ES-I3 (cell line): ENCODE data around the gene ARHGAP24.

ENCODE experiments used
- H3K36me3 ChIP-seq: 2 replicates; pipeline ENCODE4 v1.6.1; 2013; ENCODE audit warnings: mild to moderate bottlenecking, low read length, control low read depth, moderate library complexity; ENCODE audit not compliant: insufficient read depth
- H3K4me1 ChIP-seq: 2 replicates; pipeline ENCODE4 v1.6.1; 2013; ENCODE audit warnings: mild to moderate bottlenecking, control low read depth, low read length; ENCODE audit not compliant: insufficient read depth
- H3K9ac ChIP-seq: 2 replicates; pipeline ENCODE4 v1.6.1; 2013; ENCODE audit warnings: low read depth, mild to moderate bottlenecking, low read length, moderate library complexity
- H3K9me3 ChIP-seq: 2 replicates; pipeline ENCODE4 v1.6.1; 2013; ENCODE audit warnings: mild to moderate bottlenecking, low read length, moderate library complexity; ENCODE audit not compliant: control insufficient read depth, insufficient read depth

The ARHGAP24 gene

GRCh38 chr4:85603437-85604336 is 128.7 kb downstream of the ARHGAP24 start:
- no peaks in the 10 kb centered on the region for H3K4me1 ChIP-seq
- no peaks in the 10 kb centered on the region for H3K36me3 ChIP-seq
- H3K9ac ChIP-seq: no peak overlapping the region
- H3K9me3 ChIP-seq: no peaks in the 10 kb centered on the region

GRCh38 chr4:85606505-85606904 is 131.6 kb downstream of the ARHGAP24 start:
- no peak overlapping the region for H3K9ac ChIP-seq
- no peaks in the 10 kb centered on the region for H3K36me3 ChIP-seq
- H3K4me1 ChIP-seq: no peaks in the 10 kb centered on the region
- no peaks in the 10 kb centered on the region for H3K9me3 ChIP-seq

GRCh38 chr4:85607624-85608023 is 132.7 kb downstream of the ARHGAP24 start:
- H3K4me1 ChIP-seq: no peaks in the 10 kb centered on the region
- H3K9ac ChIP-seq: no peak overlapping the region
- no peaks in the 10 kb centered on the region for H3K9me3 ChIP-seq
- H3K36me3 ChIP-seq: no peaks in the 10 kb centered on the region

DNA sequence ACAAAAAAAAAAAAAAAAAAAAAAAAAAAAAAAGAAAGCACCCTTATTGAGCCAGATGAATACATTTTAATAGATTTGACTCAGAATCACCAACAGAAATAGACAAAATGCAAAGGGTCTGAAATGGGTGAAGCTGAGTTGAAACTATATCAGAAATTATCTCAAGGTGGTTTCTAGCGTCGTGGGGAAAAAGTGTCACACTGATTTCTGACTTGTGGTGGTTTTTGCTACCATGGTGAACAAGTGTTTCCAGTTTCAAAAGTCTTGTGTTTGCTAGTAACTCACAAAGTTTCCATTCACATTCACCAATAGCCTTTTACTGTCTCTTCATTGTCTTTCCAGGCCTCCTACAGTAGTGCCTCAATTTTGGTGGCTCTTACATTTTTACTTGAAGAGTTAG is 135.5 kb downstream of the ARHGAP24 start:
- no peaks in the 10 kb centered on the region for H3K36me3 ChIP-seq
- H3K9me3 ChIP-seq: no peaks in the 10 kb centered on the region
- no peaks in the 10 kb centered on the region for H3K4me1 ChIP-seq
- H3K9ac ChIP-seq: no peak overlapping the region

DNA sequence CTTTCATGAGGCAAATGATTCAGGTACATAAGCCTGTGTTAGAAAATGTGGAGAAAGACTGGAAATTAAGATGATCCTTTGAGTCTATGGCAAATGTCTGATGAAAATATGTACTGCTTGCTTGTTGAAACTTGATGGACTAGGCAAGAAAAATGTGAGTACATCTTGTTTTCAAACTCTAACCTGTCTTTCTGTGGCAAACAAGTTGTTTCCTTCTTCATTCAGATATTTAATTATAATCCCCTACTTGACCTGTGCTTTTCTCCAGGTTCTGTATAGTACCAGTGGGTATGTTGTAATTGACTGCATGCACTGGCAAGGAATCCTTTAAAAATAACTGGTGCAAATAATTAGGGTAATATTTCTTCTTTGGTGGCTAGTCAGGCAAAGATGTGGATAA is 136.7 kb downstream of the ARHGAP24 start:
- no peak overlapping the region for H3K9ac ChIP-seq

GRCh38 chr4:85613901-85614300 is 139.0 kb downstream of the ARHGAP24 start:
- Histone ChIP-seq H3K4me1 (no peaks in the 10 kb centered on the region), H3K9ac (no peak overlapping the region), H3K9me3 (no peaks in the 10 kb centered on the region), H3K36me3 (no peaks in the 10 kb centered on the region)

More for the DNA sequence above, 136.7 kb downstream of the ARHGAP24 start:
- no peaks in the 10 kb centered on the region for H3K4me1 ChIP-seq
- H3K9me3 ChIP-seq: no peaks in the 10 kb centered on the region
- H3K36me3 ChIP-seq: no peaks in the 10 kb centered on the region

- no peak overlapping the region for H3K9ac ChIP-seq
- H3K36me3 ChIP-seq: no peaks in the 10 kb centered on the region
- H3K4me1 ChIP-seq: no peaks in the 10 kb centered on the region
- H3K9me3 ChIP-seq: no peaks in the 10 kb centered on the region
Observed at GRCh38 chr4:85615952-85616351, 141.0 kb downstream of the ARHGAP24 start.

GRCh38 chr4:85617202-85617601 is 142.3 kb downstream of the ARHGAP24 start:
- Histone ChIP-seq H3K9me3 (no peaks in the 10 kb centered on the region), H3K36me3 (no peaks in the 10 kb centered on the region), H3K9ac (no peak overlapping the region), H3K4me1 (no peaks in the 10 kb centered on the region)

DNA sequence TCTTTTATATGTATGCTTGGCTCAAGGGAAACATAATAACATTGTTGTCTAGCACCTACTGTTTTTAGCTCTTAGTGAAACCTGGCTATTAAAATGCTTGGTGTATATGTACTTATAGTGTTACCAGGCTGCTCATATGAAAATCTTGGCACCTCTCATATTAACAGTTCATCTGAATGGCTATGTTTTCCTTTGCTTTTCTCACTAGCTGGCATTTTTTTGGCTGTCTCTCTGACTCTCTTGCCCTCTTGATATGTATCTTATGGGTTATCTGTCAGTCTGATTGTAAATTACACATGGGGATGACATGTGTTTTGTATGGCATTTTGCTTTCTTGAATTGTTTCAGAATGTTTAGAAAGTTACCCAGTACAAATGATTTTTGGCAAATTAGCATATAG is 158.0 kb downstream of the ARHGAP24 start:
- Histone ChIP-seq H3K9ac (no peak overlapping the region), H3K4me1 (no peaks in the 10 kb centered on the region), H3K9me3 (peaks cover 5% of the 10 kb centered on the region; the same call in 1 of the 2 replicates), H3K36me3 (no peaks in the 10 kb centered on the region)

DNA sequence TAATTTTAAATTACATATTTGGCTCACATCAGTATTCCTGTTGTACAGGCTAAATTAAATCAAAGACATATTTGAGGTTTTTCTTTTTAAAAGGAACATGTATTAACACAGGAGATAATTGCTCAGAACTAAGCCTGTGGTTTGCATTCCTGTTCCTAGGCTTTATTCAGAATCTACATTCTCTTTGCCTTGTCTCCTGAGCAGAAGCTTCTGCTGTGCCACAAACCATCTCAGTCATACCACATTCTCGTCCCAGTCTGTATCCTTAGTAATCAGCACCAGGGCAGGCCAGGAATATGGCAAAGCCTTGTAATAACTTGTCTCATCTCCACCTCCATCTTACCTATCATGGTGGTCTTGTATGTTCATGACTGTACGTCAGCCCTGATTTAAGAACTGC is 162.8 kb downstream of the ARHGAP24 start:
- Histone ChIP-seq H3K9me3 (no peaks in the 10 kb centered on the region), H3K4me1 (no peaks in the 10 kb centered on the region), H3K36me3 (no peaks in the 10 kb centered on the region), H3K9ac (no peak overlapping the region)

- H3K36me3 ChIP-seq: no peaks in the 10 kb centered on the region
- H3K9me3 ChIP-seq: no peaks in the 10 kb centered on the region
- no peaks in the 10 kb centered on the region for H3K4me1 ChIP-seq
- H3K9ac ChIP-seq: no peak overlapping the region
Observed at GRCh38 chr4:85639946-85640345, 165.0 kb downstream of the ARHGAP24 start.

- no peaks in the 10 kb centered on the region for H3K36me3 ChIP-seq
Observed at GRCh38 chr4:85642356-85643100, 167.6 kb downstream of the ARHGAP24 start.

DNA sequence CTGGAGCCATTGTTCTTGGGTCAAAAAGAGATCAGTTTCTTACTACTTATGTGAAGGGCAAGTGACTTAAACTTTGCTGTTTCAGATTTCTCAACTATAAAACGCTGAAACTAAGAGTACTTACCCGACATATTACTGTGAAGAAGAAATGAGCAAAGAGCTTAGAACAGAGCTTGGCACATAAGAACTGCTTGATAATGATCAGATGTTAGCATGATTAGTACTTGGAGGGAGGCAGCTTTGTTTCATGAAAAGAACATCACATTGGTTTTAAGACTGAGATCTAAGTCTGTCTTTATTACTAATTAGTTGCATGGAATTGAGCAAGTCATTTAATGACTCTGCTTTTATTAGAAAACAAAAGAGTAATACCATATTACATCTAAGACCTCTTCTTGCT is 169.1 kb downstream of the ARHGAP24 start:
- Histone ChIP-seq H3K4me1 (no peaks in the 10 kb centered on the region), H3K9me3 (no peaks in the 10 kb centered on the region), H3K36me3 (no peaks in the 10 kb centered on the region), H3K9ac (no peak overlapping the region)

More at GRCh38 chr4:85642356-85643100, 167.6 kb downstream of the ARHGAP24 start:
- no peak overlapping the region for H3K9ac ChIP-seq
- no peaks in the 10 kb centered on the region for H3K9me3 ChIP-seq
- H3K4me1 ChIP-seq: no peaks in the 10 kb centered on the region

DNA sequence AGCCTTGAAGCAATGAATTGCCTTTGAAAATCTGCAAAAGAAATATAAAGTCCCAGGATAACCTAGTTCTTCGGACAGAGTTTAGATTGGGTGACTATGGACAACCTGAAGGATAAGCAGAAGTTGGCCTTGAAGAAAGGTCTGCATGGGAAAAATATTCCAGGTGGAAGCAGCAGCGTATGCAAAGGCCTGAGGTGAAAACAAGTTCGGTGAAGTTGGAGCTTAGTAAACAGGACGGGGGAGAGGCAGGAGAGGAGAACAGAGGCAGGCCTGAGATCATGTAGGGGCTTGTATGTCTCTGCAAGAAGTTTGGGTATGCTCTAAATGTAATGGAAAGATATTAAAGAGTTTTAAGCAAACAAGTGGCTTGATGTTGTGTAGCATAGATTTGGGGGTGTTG is 176.0 kb downstream of the ARHGAP24 start:
- no peaks in the 10 kb centered on the region for H3K36me3 ChIP-seq
- no peaks in the 10 kb centered on the region for H3K9me3 ChIP-seq
- no peak overlapping the region for H3K9ac ChIP-seq
- no peaks in the 10 kb centered on the region for H3K4me1 ChIP-seq
